Measurements from ENCODE around the gene SYT1.
A peak's percentile ranks its signal among the peaks of the same experiment; 100 is the strongest.
"Not testable (repeated sequence)": the region's sequence is repeated elsewhere in the genome, so short reads cannot be mapped to it uniquely, and the experiment has no call there.

Gene SYT1

DNA sequence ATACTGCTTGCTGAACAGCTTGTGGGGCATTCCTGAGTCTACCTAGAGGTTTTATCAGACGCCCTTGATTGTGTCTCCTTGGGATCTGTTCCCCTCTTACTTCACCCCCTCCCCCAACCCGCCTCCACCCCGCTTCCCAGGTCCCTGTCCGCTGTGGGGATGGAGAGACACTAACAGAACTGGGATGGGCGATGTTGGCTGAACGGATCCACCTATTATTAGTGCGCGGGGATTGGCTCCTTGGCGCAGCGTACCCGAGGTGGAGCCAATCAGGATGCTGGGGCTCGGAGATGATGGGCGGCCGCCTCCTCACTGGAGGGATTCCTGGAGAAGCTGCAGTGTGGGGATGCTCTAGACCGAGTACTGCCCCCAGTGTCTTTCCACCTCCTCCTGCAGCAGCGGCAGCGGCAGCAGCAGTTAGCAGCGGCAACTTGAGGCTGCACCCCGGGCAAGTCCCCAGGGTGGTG lies at the start of gene SYT1:
TSS of gene SYT1 (plus strand) at position 372 of the 467 bp plus-strand sequence.
- Histone ChIP-seq H3K27ac (peak within 1 kb of the TSS; percentile 82), H3K27me3 (ENCODE audit: insufficient read depth, low read depth, severe bottlenecking) (no peaks in the 10 kb centered on the region), H3K4me3 (ENCODE audit: low read depth, low read length) (peak within 1 kb of the TSS; percentile 99), H3K36me3 (no peaks in the 10 kb centered on the region), H3K9me3 (ENCODE audit: severe bottlenecking) (no peaks in the 10 kb centered on the region)
- TF ChIP-seq, protein P1, sequence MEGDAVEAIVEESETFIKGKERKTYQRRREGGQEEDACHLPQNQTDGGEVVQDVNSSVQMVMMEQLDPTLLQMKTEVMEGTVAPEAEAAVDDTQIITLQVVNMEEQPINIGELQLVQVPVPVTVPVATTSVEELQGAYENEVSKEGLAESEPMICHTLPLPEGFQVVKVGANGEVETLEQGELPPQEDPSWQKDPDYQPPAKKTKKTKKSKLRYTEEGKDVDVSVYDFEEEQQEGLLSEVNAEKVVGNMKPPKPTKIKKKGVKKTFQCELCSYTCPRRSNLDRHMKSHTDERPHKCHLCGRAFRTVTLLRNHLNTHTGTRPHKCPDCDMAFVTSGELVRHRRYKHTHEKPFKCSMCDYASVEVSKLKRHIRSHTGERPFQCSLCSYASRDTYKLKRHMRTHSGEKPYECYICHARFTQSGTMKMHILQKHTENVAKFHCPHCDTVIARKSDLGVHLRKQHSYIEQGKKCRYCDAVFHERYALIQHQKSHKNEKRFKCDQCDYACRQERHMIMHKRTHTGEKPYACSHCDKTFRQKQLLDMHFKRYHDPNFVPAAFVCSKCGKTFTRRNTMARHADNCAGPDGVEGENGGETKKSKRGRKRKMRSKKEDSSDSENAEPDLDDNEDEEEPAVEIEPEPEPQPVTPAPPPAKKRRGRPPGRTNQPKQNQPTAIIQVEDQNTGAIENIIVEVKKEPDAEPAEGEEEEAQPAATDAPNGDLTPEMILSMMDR (IDR thresholded peaks at IDR 0.05; ENCODE audit: low read depth, low read length) = no peak
- DNase-seq = peak; percentile 96

DNA sequence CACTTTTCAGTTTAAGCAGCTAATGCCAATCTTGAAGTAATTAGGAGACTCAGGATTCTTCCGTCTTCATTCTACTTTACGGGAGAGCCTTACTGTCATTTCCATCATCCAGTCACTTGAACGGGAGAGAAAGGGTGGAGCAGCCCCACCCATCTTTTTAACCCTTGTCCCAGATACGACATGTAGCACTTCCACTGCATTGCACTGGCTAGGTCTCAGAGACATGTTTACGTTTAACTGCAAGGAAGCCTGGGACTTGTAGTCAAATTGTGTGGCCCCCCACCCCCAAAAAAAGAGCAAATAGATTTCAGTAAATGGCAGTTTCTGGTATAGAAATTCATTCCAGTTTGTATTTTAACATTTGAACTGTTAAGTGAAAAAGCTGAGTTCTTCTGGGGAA lies 46.1 kb upstream of the SYT1 start:
- no peak for DNase-seq

DNA sequence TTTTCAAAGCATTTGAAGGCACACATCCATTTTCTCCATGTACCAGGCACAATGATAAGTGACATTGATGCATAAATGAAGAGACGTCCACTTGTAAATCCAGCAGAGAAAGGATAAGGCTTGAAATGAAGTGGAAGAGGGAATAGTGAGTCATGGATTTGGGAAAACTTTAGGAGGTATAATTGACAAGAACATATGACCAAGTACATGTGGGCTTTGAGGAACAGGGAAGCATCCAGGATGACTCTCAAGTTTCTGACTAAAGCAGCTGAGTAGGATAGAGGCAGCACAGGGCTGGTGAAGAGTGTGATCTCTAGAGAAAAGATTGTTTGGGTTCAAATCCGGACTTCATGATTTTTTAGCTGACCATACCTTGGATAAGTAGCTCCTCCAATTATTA lies 43.6 kb upstream of the SYT1 start:
- no peak overlapping the region for H3K4me3 ChIP-seq (ENCODE audit: low read depth, low read length)
- TF ChIP-seq, protein P1 (IDR thresholded peaks at IDR 0.05; ENCODE audit: low read depth, low read length) = no peak
- H3K9me3 ChIP-seq (ENCODE audit: severe bottlenecking) = no peaks in the 10 kb centered on the region
- H3K27ac ChIP-seq = no peak overlapping the region
- H3K27me3 ChIP-seq (ENCODE audit: insufficient read depth, low read depth, severe bottlenecking) = no peaks in the 10 kb centered on the region
- no peaks in the 10 kb centered on the region for H3K36me3 ChIP-seq
- no peak for DNase-seq

More for the DNA sequence above, 46.1 kb upstream of the SYT1 start:
- H3K9me3 ChIP-seq (ENCODE audit: severe bottlenecking) = no peaks in the 10 kb centered on the region
- H3K4me3 ChIP-seq (ENCODE audit: low read depth, low read length) = no peak overlapping the region
- TF ChIP-seq, protein P1 (IDR thresholded peaks at IDR 0.05; ENCODE audit: low read depth, low read length) = no peak
- no peaks in the 10 kb centered on the region for H3K27me3 ChIP-seq (ENCODE audit: insufficient read depth, low read depth, severe bottlenecking)
- no peaks in the 10 kb centered on the region for H3K36me3 ChIP-seq
- H3K27ac ChIP-seq = no peak overlapping the region

DNA sequence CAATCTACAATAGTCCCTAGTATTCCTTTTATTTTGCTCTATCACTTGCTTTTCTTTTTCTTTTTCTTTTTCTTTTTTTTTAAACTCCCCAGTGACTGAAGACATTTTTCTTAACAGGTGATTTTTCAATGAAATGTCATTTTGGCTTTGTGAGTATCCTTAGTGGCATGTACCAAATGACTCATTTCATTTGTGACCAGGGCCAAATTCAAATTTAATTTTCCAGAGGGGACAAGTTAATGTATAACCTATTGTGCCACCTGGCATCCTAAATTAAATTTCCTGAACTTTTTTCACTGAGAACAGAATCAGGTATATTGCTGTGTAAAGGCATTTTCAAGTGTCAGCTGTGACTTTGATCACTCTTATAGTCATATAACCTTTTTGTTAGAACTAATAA lies 39.7 kb upstream of the SYT1 start:
- H3K27ac ChIP-seq = no peak overlapping the region
- no peaks in the 10 kb centered on the region for H3K36me3 ChIP-seq
- DNase-seq = no peak
- H3K27me3 ChIP-seq (ENCODE audit: insufficient read depth, low read depth, severe bottlenecking) = no peaks in the 10 kb centered on the region
- no peaks in the 10 kb centered on the region for H3K9me3 ChIP-seq (ENCODE audit: severe bottlenecking)
- no peak overlapping the region for H3K4me3 ChIP-seq (ENCODE audit: low read depth, low read length)
- TF ChIP-seq, protein P1 (IDR thresholded peaks at IDR 0.05; ENCODE audit: low read depth, low read length) = no peak

DNA sequence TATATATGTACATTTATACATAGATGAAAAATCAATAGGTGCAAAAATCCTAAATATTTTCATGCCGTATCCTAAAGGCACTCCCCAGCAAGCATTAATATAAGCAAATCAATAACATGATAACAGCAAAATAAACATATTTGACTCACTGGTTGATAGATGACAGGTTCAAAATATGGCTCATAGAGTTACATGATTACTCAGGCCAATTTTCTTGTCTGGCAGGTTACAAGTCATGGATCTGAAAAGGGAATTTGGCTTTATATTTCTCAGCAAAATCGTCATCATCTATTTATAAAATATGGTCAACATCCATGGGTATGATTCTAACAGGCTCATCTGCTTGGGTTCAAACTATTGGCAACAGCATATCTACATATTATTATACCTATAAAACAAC lies 34.9 kb upstream of the SYT1 start:
- Histone ChIP-seq H3K27ac (no peak overlapping the region), H3K27me3 (ENCODE audit: insufficient read depth, low read depth, severe bottlenecking) (no peaks in the 10 kb centered on the region), H3K9me3 (ENCODE audit: severe bottlenecking) (no peaks in the 10 kb centered on the region), H3K36me3 (no peaks in the 10 kb centered on the region), H3K4me3 (ENCODE audit: low read depth, low read length) (no peak overlapping the region)
- no peak for DNase-seq
- TF ChIP-seq, protein P1 (IDR thresholded peaks at IDR 0.05; ENCODE audit: low read depth, low read length) = no peak

DNA sequence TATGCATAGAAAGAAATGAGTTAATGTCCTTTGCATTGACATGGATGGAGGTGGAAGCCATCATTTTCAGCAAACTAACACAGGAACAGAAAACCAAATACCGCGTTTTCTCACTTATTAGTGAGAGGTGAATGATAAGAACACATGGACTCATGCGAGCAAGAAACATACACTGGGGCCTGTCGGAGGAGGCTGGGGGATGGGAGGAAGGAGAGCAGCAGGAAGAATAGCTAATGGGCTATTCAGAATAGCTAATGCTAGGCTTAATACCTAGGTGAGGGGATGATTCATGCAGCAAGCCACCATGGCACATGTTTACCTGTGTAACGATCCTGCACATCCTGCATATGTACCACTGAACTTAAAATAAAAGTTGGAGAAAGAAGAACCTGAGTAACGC lies 29.1 kb upstream of the SYT1 start:
- H3K36me3 ChIP-seq = no peaks in the 10 kb centered on the region
- TF ChIP-seq, protein P1 (IDR thresholded peaks at IDR 0.05; ENCODE audit: low read depth, low read length) = no peak
- no peaks in the 10 kb centered on the region for H3K9me3 ChIP-seq (ENCODE audit: severe bottlenecking)
- no peak for DNase-seq
- no peak overlapping the region for H3K27ac ChIP-seq
- no peaks in the 10 kb centered on the region for H3K27me3 ChIP-seq (ENCODE audit: insufficient read depth, low read depth, severe bottlenecking)
- no peak overlapping the region for H3K4me3 ChIP-seq (ENCODE audit: low read depth, low read length)

DNA sequence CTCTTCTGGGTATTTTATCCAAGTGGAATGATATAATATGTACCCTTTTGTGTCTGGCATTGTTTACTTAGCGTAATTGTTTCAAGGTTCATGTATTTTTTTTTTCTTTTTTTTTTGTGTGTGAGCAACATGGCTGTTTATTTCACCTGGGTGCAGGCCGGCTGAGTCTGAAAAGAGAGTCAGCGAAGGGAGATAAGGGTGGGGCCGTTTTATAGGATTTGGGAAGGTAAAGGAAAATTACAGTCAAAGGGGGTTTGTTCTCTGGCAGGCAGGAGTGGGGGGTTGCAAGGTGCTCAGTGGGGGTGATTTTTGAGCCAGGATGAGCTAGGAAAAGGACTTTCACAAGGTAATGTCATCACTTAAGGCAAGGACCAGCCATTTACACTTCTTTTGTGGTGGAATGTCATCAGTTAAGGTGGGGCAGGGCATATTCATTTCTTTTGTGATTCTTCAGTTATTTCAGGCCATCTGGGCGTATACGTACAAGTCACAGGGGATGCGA lies 24.0 kb upstream of the SYT1 start:
- DNase-seq; H3K4me3 ChIP-seq (ENCODE audit: low read depth, low read length); H3K27me3 ChIP-seq (ENCODE audit: insufficient read depth, low read depth, severe bottlenecking); H3K9me3 ChIP-seq (ENCODE audit: severe bottlenecking); H3K36me3 ChIP-seq; H3K27ac ChIP-seq: not testable (repeated sequence)
